ENCODE data around the gene AHCYL2.

Gene AHCYL2

DNA sequence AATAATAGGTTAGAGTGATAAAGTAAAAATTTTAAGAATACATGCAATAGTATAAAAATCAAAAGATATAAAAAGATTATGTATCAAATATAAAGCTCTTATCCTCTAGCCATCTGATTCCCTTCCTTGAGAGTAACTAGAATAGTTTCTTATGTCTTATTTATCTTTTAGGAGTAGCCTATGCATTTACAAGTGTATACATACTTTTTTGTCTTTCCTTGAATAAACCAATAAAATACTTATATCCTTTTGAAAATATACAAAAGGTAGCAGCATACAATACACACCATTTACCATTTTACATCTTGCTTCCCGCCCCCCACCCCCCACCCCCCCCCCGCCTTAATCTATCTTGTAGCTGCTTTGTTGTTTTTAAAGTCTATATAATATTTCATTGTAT is 31.4 kb downstream of the AHCYL2 start:
- no peak overlapping the region for H3K27ac ChIP-seq
- H3K4me3 ChIP-seq (ENCODE audit: low read depth, low read length), result no peak overlapping the region
- H3K4me1 ChIP-seq, result peaks cover 4% of the 10 kb centered on the region
- TF ChIP-seq, protein P1, sequence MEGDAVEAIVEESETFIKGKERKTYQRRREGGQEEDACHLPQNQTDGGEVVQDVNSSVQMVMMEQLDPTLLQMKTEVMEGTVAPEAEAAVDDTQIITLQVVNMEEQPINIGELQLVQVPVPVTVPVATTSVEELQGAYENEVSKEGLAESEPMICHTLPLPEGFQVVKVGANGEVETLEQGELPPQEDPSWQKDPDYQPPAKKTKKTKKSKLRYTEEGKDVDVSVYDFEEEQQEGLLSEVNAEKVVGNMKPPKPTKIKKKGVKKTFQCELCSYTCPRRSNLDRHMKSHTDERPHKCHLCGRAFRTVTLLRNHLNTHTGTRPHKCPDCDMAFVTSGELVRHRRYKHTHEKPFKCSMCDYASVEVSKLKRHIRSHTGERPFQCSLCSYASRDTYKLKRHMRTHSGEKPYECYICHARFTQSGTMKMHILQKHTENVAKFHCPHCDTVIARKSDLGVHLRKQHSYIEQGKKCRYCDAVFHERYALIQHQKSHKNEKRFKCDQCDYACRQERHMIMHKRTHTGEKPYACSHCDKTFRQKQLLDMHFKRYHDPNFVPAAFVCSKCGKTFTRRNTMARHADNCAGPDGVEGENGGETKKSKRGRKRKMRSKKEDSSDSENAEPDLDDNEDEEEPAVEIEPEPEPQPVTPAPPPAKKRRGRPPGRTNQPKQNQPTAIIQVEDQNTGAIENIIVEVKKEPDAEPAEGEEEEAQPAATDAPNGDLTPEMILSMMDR (IDR thresholded peaks at IDR 0.05), result no peak
- H3K9me3 ChIP-seq (ENCODE audit: control insufficient read depth, low read length), result no peaks in the 10 kb centered on the region
- H3K27me3 ChIP-seq (ENCODE audit: control insufficient read depth, insufficient read depth, low read length), result no peaks in the 10 kb centered on the region
- peaks cover 20% of the 10 kb centered on the region for H3K79me2 ChIP-seq
- H3K4me2 ChIP-seq (ENCODE audit: low read length), result no peak overlapping the region
- H2AFZ ChIP-seq, result no peak overlapping the region
- no peaks in the 10 kb centered on the region for H3K36me3 ChIP-seq (ENCODE audit: control insufficient read depth, insufficient read depth, low read length)
- H3K9ac ChIP-seq, result no peak overlapping the region

DNA sequence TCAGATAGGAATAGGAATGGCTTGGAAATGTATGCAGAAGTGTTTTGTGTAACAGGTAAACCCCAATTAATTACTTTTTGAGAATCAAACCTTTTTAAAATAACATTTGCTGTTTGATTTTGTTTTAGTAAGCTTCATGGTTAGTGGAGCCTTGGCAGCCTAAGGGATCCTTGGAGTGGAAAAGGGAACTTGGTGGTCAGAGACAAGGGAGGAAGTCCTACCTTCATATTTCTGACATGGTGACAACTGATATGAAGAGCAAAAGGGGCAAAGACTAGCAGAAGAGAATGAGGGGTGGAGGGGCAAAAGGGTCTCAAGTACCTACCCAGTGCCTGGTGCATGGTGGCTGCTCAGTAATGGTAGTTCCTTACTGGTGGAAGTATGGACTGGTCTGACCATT is 32.3 kb downstream of the AHCYL2 start:
- TF ChIP-seq, protein P1 (IDR thresholded peaks at IDR 0.05), result no peak
- Histone ChIP-seq H3K4me3 (ENCODE audit: low read depth, low read length) (no peak overlapping the region), H3K9ac (no peak overlapping the region), H3K36me3 (ENCODE audit: control insufficient read depth, insufficient read depth, low read length) (no peaks in the 10 kb centered on the region), H3K27me3 (ENCODE audit: control insufficient read depth, insufficient read depth, low read length) (no peaks in the 10 kb centered on the region), H3K4me1 (peaks cover 2% of the 10 kb centered on the region), H3K4me2 (ENCODE audit: low read length) (no peak overlapping the region), H3K27ac (no peak overlapping the region), H3K9me3 (ENCODE audit: control insufficient read depth, low read length) (no peaks in the 10 kb centered on the region), H2AFZ (no peak overlapping the region), H3K79me2 (peaks cover 21% of the 10 kb centered on the region)

GRCh38 chr7:129258649-129259389 is 34.0 kb downstream of the AHCYL2 start:
- H3K36me3 ChIP-seq (ENCODE audit: control insufficient read depth, insufficient read depth, low read length), result no peaks in the 10 kb centered on the region
- no peak overlapping the region for H3K9ac ChIP-seq
- no peak overlapping the region for H2AFZ ChIP-seq
- H3K27me3 ChIP-seq (ENCODE audit: control insufficient read depth, insufficient read depth, low read length), result no peaks in the 10 kb centered on the region
- no peak overlapping the region for H3K27ac ChIP-seq
- H3K79me2 ChIP-seq, result peaks cover 30% of the 10 kb centered on the region
- TF ChIP-seq, protein P1 (IDR thresholded peaks at IDR 0.05), result no peak
- no peak overlapping the region for H3K4me3 ChIP-seq (ENCODE audit: low read depth, low read length)
- no peak overlapping the region for H3K4me2 ChIP-seq (ENCODE audit: low read length)
- H3K4me1 ChIP-seq, result no peaks in the 10 kb centered on the region
- H3K9me3 ChIP-seq (ENCODE audit: control insufficient read depth, low read length), result no peaks in the 10 kb centered on the region

DNA sequence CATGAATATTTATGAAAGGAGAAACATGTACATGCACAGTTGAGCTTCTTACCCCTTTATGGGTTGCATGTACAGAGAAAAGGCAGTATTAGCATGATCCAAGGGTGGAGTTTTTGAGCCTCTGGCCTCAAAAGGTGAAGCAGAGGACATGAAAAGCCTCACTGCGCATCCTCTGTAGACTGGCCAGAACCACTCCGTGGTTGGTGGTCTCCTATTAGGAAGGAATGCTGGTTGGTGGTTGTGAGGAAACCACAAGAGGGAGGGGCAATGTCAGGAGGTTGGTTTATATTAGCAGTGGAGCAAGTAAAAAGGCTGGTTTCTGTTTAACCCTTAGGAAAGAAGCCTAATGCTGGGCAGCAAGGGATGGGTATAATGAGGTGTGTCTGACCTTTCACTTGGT is 37.5 kb downstream of the AHCYL2 start:
- H3K27ac ChIP-seq, result no peak overlapping the region
- peaks cover 32% of the 10 kb centered on the region for H3K79me2 ChIP-seq
- TF ChIP-seq, protein P1 (IDR thresholded peaks at IDR 0.05), result no peak

GRCh38 chr7:129263168-129263567 is 38.3 kb downstream of the AHCYL2 start:
- Histone ChIP-seq H3K4me2 (ENCODE audit: low read length) (no peak overlapping the region), H3K36me3 (ENCODE audit: control insufficient read depth, insufficient read depth, low read length) (no peaks in the 10 kb centered on the region), H3K79me2 (peaks cover 29% of the 10 kb centered on the region), H2AFZ (no peak overlapping the region), H3K9ac (no peak overlapping the region), H3K4me1 (no peaks in the 10 kb centered on the region), H3K4me3 (ENCODE audit: low read depth, low read length) (no peak overlapping the region), H3K27me3 (ENCODE audit: control insufficient read depth, insufficient read depth, low read length) (no peaks in the 10 kb centered on the region), H3K9me3 (ENCODE audit: control insufficient read depth, low read length) (no peaks in the 10 kb centered on the region), H3K27ac (no peak overlapping the region)
- TF ChIP-seq, protein P1 (IDR thresholded peaks at IDR 0.05), result no peak

More for the DNA sequence above, 37.5 kb downstream of the AHCYL2 start:
- Histone ChIP-seq H3K9me3 (ENCODE audit: control insufficient read depth, low read length) (no peaks in the 10 kb centered on the region), H3K27me3 (ENCODE audit: control insufficient read depth, insufficient read depth, low read length) (no peaks in the 10 kb centered on the region), H3K4me3 (ENCODE audit: low read depth, low read length) (no peak overlapping the region), H3K36me3 (ENCODE audit: control insufficient read depth, insufficient read depth, low read length) (no peaks in the 10 kb centered on the region), H3K4me1 (no peaks in the 10 kb centered on the region), H3K4me2 (ENCODE audit: low read length) (no peak overlapping the region), H3K9ac (no peak overlapping the region), H2AFZ (no peak overlapping the region)
